GM15510 (cell line): ENCODE measurements around the gene WIZ.

Experiments used
- POLR2A ChIP-seq: IDR thresholded peaks from 3 replicates; pipeline ENCODE4 v1.6.1; 2011; ENCODE audit warnings: borderline replicate concordance; ENCODE audit not compliant: insufficient read length; ENCODE audit errors: extremely low read depth

Gene WIZ, protein sequence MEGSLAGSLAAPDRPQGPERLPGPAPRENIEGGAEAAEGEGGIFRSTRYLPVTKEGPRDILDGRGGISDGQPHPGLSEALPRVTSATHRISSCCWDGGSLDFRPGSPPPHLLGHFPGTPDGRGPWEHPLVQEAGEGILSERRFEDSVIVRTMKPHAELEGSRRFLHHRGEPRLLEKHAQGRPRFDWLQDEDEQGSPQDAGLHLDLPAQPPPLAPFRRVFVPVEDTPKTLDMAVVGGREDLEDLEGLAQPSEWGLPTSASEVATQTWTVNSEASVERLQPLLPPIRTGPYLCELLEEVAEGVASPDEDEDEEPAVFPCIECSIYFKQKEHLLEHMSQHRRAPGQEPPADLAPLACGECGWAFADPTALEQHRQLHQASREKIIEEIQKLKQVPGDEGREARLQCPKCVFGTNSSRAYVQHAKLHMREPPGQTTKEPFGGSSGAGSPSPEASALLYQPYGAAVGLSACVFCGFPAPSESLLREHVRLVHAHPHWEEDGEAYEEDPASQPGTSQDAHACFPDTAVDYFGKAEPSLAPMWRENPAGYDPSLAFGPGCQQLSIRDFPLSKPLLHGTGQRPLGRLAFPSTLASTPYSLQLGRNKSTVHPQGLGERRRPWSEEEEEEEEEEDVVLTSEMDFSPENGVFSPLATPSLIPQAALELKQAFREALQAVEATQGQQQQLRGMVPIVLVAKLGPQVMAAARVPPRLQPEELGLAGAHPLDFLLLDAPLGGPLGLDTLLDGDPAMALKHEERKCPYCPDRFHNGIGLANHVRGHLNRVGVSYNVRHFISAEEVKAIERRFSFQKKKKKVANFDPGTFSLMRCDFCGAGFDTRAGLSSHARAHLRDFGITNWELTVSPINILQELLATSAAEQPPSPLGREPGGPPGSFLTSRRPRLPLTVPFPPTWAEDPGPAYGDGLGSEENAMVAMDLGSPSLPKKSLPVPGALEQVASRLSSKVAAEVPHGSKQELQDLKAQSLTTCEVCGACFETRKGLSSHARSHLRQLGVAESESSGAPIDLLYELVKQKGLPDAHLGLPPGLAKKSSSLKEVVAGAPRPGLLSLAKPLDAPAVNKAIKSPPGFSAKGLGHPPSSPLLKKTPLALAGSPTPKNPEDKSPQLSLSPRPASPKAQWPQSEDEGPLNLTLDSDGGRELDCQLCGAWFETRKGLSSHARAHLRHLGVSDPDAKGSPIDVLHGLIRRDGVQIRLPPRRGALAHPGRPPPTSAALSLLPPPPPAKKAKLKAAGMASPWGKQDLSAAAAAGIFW (N-terminal part only)

DNA sequence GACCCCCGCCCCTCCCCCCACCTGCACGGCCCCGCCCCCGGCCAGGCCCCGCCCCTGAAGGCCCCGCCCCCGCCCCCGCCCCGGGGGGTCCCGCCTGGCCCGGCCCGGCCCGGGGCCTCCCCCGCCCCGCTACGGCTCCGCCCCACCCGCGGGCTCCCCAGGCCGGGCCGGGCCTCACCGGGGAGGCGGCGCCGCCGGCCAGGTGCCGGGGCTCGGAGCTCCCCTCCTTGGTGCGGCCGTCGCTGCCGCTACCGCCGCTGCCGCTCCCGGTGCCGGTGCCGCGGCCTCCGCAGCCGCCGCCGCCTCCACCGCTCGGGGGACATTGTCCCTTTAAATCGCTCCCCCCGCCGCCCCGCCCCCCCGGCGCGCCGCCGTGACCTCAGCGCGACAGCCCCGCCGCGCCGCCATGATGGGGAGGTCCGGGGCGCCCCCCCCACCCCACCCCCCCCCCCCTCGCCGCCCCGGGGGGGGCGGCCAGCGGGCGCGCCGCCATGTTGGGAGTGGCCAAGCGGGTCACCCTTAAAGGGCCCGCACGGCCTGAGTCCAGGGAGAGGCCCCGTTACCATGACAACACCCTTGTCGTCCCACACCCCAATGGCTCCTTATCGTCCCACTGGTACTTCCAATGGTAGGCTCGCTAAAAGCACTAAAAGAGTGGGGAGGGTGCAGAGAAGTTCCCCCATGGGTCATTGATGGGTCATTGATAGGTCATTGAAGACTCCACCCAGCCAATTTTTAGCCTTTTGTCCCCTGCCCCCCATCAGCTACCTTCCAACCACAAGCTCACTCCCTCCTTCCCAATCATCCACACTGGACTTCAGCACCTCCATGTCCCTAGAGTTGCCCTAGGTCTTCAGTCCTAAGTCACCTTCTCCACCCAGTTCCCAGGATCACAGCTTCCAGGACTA, at the start of gene WIZ:
WIZ (minus strand) TSS at position 337 of the 908 bp plus-strand sequence. CDS start 1,649 bp downstream, outside the sequence.
- no peak for TF ChIP-seq POLR2A

DNA sequence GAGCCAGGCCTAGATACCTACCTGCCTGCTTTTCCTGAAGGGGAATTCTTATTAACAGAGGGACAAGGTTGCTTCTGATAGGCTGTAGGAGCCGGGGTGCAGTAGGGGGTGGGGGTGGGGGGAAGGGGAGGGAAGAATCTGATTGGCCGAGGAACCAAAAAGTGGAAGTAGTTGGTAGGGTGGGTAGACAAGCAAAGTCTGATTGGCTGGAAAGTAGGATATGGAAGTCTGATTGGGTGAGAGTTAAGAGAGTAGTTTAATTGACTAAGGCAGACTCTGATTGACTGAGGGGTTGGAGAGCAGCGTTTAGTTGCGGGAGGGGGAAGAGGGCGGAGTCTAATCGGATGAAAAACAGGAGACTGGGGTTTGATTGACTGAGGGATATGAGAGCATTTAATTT, 49.2 kb upstream of the WIZ start:
- no peak for TF ChIP-seq POLR2A

DNA sequence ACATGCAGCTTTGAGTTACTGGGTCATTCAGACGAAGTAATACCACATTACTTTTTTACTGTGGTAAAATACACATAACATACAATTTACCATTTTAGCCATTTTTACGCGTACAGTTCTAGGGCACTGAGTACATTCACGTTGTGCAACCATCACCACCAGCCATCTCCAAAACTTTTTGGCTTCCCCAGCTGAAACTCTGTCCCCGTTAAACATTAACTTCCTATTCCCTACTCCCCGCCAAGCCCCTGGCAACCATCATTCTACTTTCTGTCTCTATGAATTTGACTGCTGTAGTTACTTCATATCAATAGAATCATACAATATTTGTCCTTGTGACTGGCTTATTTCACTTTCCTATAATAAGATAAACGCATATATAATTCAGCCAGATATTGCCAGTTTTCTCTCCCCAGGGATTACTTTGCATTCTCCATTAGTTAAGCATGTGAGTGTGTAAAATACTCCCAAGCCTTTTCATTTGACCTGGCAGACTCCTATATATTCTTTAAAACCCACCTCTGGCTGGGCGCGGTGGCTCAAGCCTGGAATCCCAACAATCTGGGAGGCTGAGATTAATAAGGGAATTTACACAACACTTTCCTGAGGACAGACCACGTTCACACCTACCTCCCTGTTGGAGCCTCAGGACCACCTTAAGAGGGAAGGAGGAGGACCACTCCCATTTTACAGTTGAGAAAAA, 48.6 kb upstream of the WIZ start:
- TF ChIP-seq POLR2A: no peak

DNA sequence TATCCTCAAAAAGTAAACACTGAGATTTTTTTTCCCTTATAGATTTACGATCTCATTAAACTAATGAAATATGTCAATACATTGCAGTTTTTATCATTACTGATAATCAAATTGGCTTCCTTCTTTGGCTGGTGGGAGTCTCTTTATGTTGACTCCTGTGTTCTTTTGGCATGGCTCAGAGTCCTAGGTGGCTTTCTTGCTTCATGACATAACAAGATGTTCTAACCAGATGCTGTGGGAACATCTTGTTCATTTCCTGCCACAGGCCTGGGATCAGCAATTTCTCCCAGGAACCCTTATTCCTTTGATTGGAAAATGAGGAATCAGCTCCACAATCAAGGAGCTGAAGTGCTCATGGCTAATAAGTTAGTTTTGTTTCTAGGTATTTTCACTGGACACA, 45.4 kb upstream of the WIZ start:
- no peak for TF ChIP-seq POLR2A

DNA sequence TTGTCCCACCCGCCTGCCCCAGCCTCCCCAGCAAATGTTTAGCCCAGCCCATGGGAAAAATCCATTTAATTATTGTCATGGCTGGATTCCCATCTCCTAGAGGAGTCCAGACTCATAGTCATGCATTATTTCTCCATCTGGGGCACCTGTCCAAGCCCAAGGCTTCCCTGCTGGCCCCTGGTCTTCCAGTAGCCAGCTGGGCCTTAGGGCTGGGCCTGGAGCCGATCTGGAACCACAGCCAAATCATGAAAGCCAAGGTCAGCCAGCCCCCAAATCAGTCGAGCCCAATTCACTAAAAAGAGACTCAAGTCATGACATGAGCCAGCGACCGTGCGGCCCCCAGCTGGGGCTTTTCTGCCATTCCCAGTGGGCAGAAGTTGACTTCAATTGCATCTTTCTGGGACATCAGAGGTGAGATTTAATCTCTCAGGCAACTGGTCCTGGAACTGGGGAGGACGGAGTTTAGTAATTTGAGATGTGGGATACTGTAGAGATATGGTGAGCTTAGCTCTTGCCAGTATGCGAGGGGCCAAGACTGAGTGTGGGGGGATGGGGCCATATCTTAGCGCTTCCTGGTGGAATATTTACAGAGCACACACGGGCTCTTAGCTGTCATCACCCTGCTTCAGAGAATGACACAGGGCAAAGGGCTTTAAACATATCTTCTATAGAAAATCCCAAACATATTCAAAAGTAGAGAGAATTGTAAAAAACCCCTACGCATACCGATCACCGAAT, 38.9 kb upstream of the WIZ start:
- no peak for TF ChIP-seq POLR2A

DNA sequence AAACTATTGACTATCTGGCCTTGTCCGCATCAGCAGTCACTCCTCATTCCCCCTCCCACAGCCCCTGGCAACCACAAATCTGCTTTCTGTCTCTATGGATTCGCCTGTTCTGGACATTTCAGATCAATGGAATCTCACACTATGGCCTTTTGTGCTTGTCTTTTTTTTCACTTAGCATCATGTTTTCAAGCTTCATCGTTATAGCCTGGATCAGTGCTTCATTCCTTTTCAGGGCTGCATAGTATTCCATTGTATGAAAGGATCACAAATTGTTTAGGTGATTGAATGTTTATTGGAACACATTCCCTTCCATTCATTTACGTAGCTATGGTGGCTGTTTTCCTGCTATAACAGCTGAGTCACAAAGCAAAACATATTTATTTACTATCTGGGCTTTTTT, 37.3 kb upstream of the WIZ start:
- no peak for TF ChIP-seq POLR2A

DNA sequence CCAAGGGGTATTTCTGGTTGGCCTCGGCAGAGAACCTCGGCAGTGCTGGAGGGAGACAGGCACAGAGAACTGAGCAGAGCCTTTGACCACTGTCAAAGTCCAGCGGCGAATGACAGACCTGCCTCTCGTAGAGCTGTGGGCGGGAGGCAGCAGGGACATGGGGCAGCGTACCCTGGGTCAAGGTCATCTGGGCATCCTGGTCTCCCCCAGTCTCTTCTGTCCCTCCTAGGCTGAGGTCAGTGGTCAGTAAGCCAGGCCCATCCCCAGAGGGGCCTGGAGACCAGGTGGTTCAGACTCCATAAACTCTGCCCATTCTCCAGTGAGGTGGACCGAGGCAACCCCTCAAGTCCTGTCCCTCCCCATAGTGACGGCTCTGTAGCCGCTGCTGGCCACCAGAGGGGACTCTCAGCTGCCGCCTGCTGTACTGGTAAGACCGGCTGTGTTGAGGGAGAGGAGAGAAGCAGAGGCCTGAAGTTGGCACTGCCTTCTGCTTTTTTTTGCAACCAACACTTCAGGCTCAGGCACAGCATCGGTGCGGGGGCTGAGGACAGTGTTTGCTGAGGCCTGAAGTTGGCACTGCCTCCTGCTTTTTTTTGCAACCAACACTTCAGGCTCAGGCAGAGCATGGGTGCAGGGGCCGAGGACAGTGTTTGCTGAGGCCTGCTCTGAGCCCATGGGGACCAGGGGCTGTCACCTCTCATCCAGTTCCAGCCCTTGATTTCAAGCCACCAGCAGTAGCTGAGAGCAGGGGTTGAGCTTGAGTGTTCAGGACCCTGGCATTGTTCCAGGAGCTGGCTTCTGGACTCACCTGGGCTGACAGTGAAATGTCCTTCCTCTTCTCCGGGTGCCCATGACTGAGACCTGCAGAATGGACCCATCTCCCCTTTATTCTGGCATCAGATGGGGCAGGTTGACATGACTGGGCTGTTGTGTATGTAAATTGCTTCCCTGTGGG, 29.9 kb upstream of the WIZ start, which contains the start of gene PGLYRP2:
PGLYRP2 (minus strand) TSS at position 111 of the 955 bp plus-strand sequence. CDS start 130 bp downstream, outside the sequence.
- TF ChIP-seq POLR2A: no peak

DNA sequence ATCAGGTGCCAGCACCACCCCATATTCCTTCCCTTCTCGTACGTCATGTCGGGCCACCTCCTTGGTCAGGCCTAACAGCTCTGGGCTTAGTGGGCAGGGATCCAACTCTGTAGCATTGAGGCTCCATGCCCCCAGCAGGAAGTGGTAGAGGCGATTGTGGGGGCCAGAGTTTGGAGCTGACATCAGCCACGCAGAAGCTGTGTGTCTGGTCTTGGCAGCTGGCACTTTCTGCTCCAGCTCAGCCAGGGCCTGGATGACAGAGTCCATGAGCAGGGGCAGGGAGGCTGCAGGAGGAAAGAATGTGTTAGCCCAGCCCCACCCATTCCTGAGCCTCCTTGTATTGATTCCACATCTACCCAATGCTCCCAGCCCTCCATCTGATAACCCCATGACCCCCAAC, 26.6 kb upstream of the WIZ start:
- no peak for TF ChIP-seq POLR2A

DNA sequence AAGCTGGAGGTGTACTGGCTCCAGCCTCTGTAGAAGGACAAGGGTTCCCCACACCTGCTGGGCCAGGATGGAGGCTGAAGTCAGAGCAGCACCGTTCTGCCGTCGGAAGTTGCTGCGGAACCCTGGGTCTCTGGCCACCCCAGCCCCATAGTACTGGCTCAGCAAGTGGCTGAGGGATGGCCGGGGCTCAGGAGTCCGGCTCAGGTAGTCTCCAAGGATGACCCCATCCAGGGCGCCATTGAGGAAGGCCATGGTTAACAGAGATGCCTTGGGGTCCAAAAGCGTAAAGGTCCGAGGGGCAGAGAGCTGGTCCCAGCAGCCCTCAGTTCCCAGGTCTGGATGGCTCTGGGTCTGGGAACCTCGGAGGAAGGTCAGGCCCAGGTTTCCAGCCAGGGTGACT, 25.9 kb upstream of the WIZ start:
- TF ChIP-seq POLR2A: no peak

DNA sequence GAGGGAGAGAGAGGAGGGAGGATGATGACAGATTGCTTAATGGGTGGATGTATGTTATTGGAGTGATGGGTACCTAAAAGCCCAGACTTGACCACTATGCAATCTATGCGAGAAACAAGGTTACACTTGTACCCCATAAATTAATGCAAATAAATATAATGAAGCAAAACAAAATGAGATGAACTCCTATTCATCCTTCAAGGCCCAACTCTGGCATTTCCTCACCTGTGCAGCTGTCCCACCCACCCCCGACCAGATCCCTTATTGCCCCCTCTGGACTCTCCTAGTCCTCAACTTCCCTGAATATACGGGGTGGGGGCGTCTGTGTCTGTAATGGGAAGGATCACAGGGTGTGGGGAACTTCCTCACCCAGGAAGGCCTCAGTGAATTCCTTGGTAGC, 25.4 kb upstream of the WIZ start:
- no peak for TF ChIP-seq POLR2A

DNA sequence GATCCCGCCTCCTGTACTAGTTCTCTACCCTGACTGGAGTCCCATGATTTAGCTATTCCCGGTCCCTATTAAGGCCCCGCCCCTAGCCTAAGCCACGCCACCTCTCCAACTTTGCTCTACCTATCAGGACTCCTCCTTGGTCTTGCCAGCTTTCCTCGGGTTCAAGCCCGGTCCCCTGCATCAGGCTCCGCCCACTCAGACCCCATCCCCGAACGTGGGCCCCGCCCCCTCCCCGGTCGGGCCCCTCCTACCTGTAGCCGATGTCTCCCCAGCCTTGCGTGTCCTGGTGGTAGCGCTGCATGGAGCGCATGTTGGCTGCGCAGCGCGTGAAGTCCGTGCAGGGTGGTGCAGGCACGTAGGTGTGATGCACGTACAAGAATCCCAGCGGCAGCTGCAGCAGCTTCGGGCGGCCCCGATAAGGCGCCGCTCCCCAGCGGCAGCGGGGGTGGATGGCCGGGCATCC, 21.9 kb upstream of the WIZ start:
- TF ChIP-seq POLR2A: no peak

DNA sequence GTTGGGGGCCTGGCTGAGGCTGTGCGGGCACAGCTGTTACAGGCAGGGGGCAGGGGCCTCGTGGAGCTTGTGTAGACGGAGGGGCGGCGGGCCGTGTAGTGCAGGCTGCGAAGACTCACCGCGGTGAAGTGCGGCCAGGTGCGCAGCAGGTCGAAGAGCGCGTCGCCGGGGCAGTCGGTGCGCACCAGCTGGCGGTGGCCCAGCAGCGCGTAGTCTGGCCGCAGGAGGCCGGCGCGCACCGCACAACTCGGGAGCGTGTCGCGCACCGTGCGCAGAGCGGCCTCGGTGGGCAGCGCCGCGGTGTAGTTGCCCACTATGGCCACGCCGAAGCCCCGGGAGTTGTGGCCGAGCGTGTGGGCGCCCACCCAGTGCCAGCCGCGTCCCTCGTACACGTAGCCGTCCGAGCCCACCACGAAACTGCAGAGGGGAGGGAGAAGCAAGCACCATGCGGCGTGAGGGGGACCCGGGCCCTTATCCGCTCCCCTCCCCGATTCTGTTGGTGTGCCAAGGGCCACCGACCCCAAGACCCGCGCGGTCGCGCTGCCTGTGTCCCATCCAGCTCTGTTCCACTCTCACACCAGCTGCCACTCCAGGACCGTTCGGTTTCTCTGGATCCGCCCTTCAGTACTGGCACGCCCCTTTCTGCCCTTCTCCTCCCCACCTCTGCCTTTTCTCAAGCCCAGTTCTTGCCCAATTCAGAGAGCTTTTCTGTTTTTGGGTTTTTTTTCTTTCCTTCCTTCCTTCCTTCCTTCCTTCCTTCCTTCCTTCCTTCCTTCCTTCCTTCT, 19.9 kb upstream of the WIZ start:
- no peak for TF ChIP-seq POLR2A
